T-cell (primary cell): Measurements from ENCODE around the gene MARS1. TPM values are rescaled to one million over a fixed set of nuclear protein-coding genes. Genes with fewer than 3 reads are reported as not detected.
A peak's percentile ranks its signal among the peaks of the same experiment; 100 is the strongest.

Source experiments
- ATAC-seq, 4 experiments: fragments of 200-7000 bp in 3 of 4; fragments of 150-1000 bp in 1 of 4; cut with Tn5 transposase; replicated peaks in 1 of 4; 1 replicate in 3 of 4; 2 replicates in 1 of 4; pipeline ENCODE4 v1.10.0; 2021; ENCODE audit warnings: moderate library complexity in 3 of 4, mild to moderate bottlenecking in 2 of 4, moderate number of reproducible peaks in 1 of 4
- CTCF ChIA-PET, 2 donors: fragments of 300-600 bp; sonication (Branson Sonifier 250); formaldehyde crosslinking; loops; one replicate each; lab custom pipeline; 2022; ENCODE audit warnings: antibody characterized with exemption in 2 of 2; lab: Charles Lee
- POLR2A ChIA-PET, 2 donors: fragments of 300-600 bp; sonication (Branson Sonifier 250); formaldehyde crosslinking; loops; one replicate each; lab custom pipeline; 2022; ENCODE audit warnings: antibody characterized with exemption in 2 of 2; lab: Charles Lee
- DNase-seq, 35 experiments: peaks; one replicate each; pipeline versions ENCODE4 v3.0.0 to v3.0.0-alpha.2; 2013 to 2023
- H3K27ac ChIP-seq: one replicate; pipeline ENCODE4 v1.5.1; 2013; ENCODE audit warnings: low read length
- H3K27me3 ChIP-seq, 2 experiments: replicated peaks in 1 of 2; 1 replicate in 1 of 2; 2 replicates in 1 of 2; pipeline versions ENCODE4 v1.6.1 to v1.7.0; 2013; ENCODE audit warnings: low read length in 1 of 2, mixed read lengths in 1 of 2; ENCODE audit not compliant: control insufficient read depth in 2 of 2, insufficient read depth in 2 of 2; ENCODE audit errors: extremely low read depth in 1 of 2
- H3K36me3 ChIP-seq, 2 donors: 1 replicate in 1 of 2; 2 replicates in 1 of 2; pipeline versions ENCODE4 v1.6.1 to v1.7.0; 2013; ENCODE audit warnings: low read length in 1 of 2; ENCODE audit not compliant: control insufficient read depth in 2 of 2, insufficient read depth in 1 of 2; ENCODE audit errors: extremely low read depth in 1 of 2
- H3K4me1 ChIP-seq, 2 experiments: 1 replicate in 1 of 2; 2 replicates in 1 of 2; pipeline versions ENCODE4 v1.6.1 to v1.7.0; 2013; ENCODE audit warnings: low read length in 2 of 2, mixed read lengths in 1 of 2; ENCODE audit not compliant: insufficient read depth in 2 of 2, control insufficient read depth in 1 of 2; ENCODE audit errors: extremely low read depth in 1 of 2
- H3K4me3 ChIP-seq, 2 donors: 1 replicate in 1 of 2; 2 replicates in 1 of 2; pipeline versions ENCODE4 v1.5.1 to v1.7.0; 2013; ENCODE audit warnings: mild to moderate bottlenecking in 2 of 2, low read length in 1 of 2, moderate library complexity in 1 of 2; ENCODE audit not compliant: control insufficient read depth in 1 of 2; ENCODE audit errors: extremely low read depth in 1 of 2
- H3K9me3 ChIP-seq: 2 replicates; pipeline ENCODE4 v1.7.0; 2013
- H3K27ac Mint-ChIP-seq, 2 donors: one replicate each; pipeline ENCODE4 v1.8.0; 2020 to 2021; ENCODE audit warnings: mild to moderate bottlenecking in 2 of 2, mixed read lengths in 2 of 2
- H3K27me3 Mint-ChIP-seq, 2 donors: one replicate each; pipeline ENCODE4 v1.8.0; 2021 to 2022; ENCODE audit warnings: mixed read lengths in 2 of 2
- H3K36me3 Mint-ChIP-seq: one replicate; pipeline ENCODE4 v1.8.0; 2021; ENCODE audit warnings: mixed read lengths
- H3K4me1 Mint-ChIP-seq, 3 donors: one replicate each; pipeline ENCODE4 v1.8.0; 2020 to 2022; ENCODE audit warnings: mixed read lengths in 3 of 3, mild to moderate bottlenecking in 1 of 3
- H3K4me3 Mint-ChIP-seq, 3 donors: one replicate each; pipeline ENCODE4 v1.8.0; 2020 to 2022; ENCODE audit warnings: mild to moderate bottlenecking in 3 of 3, mixed read lengths in 3 of 3, moderate library complexity in 3 of 3
- H3K9me3 Mint-ChIP-seq, 3 donors: one replicate each; pipeline ENCODE4 v1.8.0; 2020 to 2022; ENCODE audit warnings: mixed read lengths in 3 of 3
- WGBS: methylation state at CpG from one replicate; pipeline ENCODE4 v1.1.5; 2013; ENCODE audit warnings: missing lambda C conversion rate; ENCODE audit not compliant: insufficient coverage; 5-methylcytosine and 5-hydroxymethylcytosine counted together
- total RNA-seq, 35 experiments: library from RNA in 6 of 35; stranded (reverse) in 6 of 35; fragments of 120-200 nt in 1 of 35; gene quantifications; one replicate each; pipeline versions ENCODE4 v1.2.1 to v1.2.4 and lab custom pipeline; 2013 to 2026

Gene MARS1
- total RNA-seq, 5 donors from 2014 or later (not counting 1 experiment from before 2014, with no cell fraction given) = 167 to 350 (median 320) TPM

GRCh38 chr12:57519796-57520052 is 31.9 kb downstream of the MARS1 start:
- Histone ChIP-seq H3K4me3 (peak overlapping the region; percentile 95 to 98), H3K27me3 (no peaks in the 10 kb centered on the region), H3K9me3 (no peaks in the 10 kb centered on the region), H3K36me3 (peaks cover 0 to 41% of the 10 kb centered on the region in 2 donors), H3K4me1 (peaks cover 25 to 56% of the 10 kb centered on the region in 2 experiments), H3K27ac (peak overlapping the region; percentile 94)
- Mint-ChIP-seq H3K4me1 (peaks cover 53 to 61% (median 56%) of the 10 kb centered on the region in 3 donors), H3K27ac (peak overlapping the region; percentile 99 to 100), H3K4me3 (peak overlapping the region; percentile 94 to 98 (median 94)), H3K27me3 (no peaks in the 10 kb centered on the region), H3K9me3 (no peaks in the 10 kb centered on the region), H3K36me3 (peaks cover 35% of the 10 kb centered on the region)
- ChIA-PET CTCF (interaction anchor here in 1 of 2 donors (0.6 to 1.6 kb wide), 2 partner anchors 43 kb away, joined by 3 to 4 read pairs; no protein-coding TSS in a partner anchor), POLR2A (interaction anchor here in 1 of 2 donors (0.5 to 2.1 kb wide), 5 partner anchors 7 to 43 kb away, joined by 3 to 10 read pairs (median 4); partner anchors contain the start of gene ARHGAP9)
- 3% methylated on average over 5 of the region's 8 CpGs for WGBS
- ATAC-seq (no peak), DNase-seq (peak in 11 of 35 experiments; percentile 9 to 28 (median 19))

GRCh38 chr12:57520053-57520818 is 32.4 kb downstream of the MARS1 start, which contains the start of gene DDIT3:
DDIT3 (minus strand) TSS chr12:57520514; CDS start chr12:57517406, 3,108 bp downstream.
- Histone ChIP-seq H3K4me3 (peak within 1 kb of the TSS; percentile 95 to 98), H3K4me1 (peaks cover 25 to 59% of the 10 kb centered on the region in 2 experiments), H3K27ac (peak within 1 kb of the TSS; percentile 100), H3K9me3 (no peaks in the 10 kb centered on the region), H3K36me3 (peaks cover 0 to 41% of the 10 kb centered on the region in 2 donors), H3K27me3 (no peaks in the 10 kb centered on the region)
- peak; percentile 77 to 82 (median 78) for ATAC-seq
- H3K27ac Mint-ChIP-seq = peak within 1 kb of the TSS; percentile 99 to 100
- H3K9me3 Mint-ChIP-seq = no peaks in the 10 kb centered on the region
- peaks cover 57 to 64% (median 60%) of the 10 kb centered on the region in 3 donors for H3K4me1 Mint-ChIP-seq
- H3K4me3 Mint-ChIP-seq = peak within 1 kb of the TSS; percentile 94 to 98 (median 94)
- ChIA-PET POLR2A (interaction anchor here in 1 of 2 donors (0.5 to 2.1 kb wide), 5 partner anchors 8 to 43 kb away, joined by 3 to 10 read pairs (median 4); partner anchors contain the start of gene ARHGAP9), CTCF (interaction anchor here in 1 of 2 donors (1.2 to 1.6 kb wide), 2 partner anchors 40 to 43 kb away, joined by 3 to 4 read pairs; partner anchors contain the start of gene ARHGAP9)
- no peaks in the 10 kb centered on the region for H3K27me3 Mint-ChIP-seq
- peak; percentile 98 to 100 (median 99) for DNase-seq
- under 1% methylated on average over 19 of the region's 52 CpGs for WGBS
- peaks cover 33% of the 10 kb centered on the region for H3K36me3 Mint-ChIP-seq

- Histone ChIP-seq H3K36me3 (peaks cover 0 to 39% of the 10 kb centered on the region in 2 donors), H3K9me3 (no peaks in the 10 kb centered on the region), H3K4me3 (peak overlapping the region; percentile 62 to 84), H3K4me1 (peaks cover 25 to 70% of the 10 kb centered on the region in 2 experiments), H3K27me3 (no peaks in the 10 kb centered on the region), H3K27ac (peak overlapping the region; percentile 100)
- ChIA-PET POLR2A (interaction anchor here in 1 of 2 donors (1.6 kb wide), 1 partner anchor 42 kb away, joined by 10 read pairs; the partner anchor contains the start of gene ARHGAP9), CTCF (interaction anchor here (0.7 to 1.6 kb wide), 2 partner anchors 45 to 66 kb away, joined by 4 read pairs; no protein-coding TSS in a partner anchor)
- WGBS = 78% methylated on average over 8 of the region's 17 CpGs
- Mint-ChIP-seq H3K27ac (peak overlapping the region; percentile 99 to 100), H3K4me1 (peaks cover 57 to 64% (median 60%) of the 10 kb centered on the region in 3 donors), H3K27me3 (no peaks in the 10 kb centered on the region), H3K4me3 (peak overlapping the region; percentile 91 to 98 (median 94)), H3K36me3 (peaks cover 22% of the 10 kb centered on the region), H3K9me3 (no peaks in the 10 kb centered on the region)
- DNase-seq (peak in 12 of 35 experiments; percentile 5 to 35 (median 16)), ATAC-seq (no peak)
Measured at GRCh38 chr12:57521525-57522010, 33.7 kb downstream of the MARS1 start.

GRCh38 chr12:57522011-57522886 is 34.4 kb downstream of the MARS1 start, which contains the start of gene MBD6:
MBD6 (plus strand) TSS chr12:57522824; CDS start chr12:57524304, 1,480 bp downstream.
- Histone ChIP-seq H3K36me3 (peaks cover 0 to 38% of the 10 kb centered on the region in 2 donors), H3K4me1 (peaks cover 25 to 70% of the 10 kb centered on the region in 2 experiments), H3K4me3 (peak within 1 kb of the TSS; percentile 79 to 84), H3K9me3 (no peaks in the 10 kb centered on the region), H3K27ac (peak within 1 kb of the TSS; percentile 100), H3K27me3 (no peaks in the 10 kb centered on the region)
- Mint-ChIP-seq H3K4me3 (peak within 1 kb of the TSS; percentile 91 to 98 (median 94)), H3K9me3 (no peaks in the 10 kb centered on the region), H3K27me3 (no peaks in the 10 kb centered on the region), H3K36me3 (peaks cover 18% of the 10 kb centered on the region), H3K4me1 (peaks cover 57 to 64% (median 58%) of the 10 kb centered on the region in 3 donors), H3K27ac (peak within 1 kb of the TSS; percentile 99 to 100)
- ATAC-seq (peak; percentile 34 to 56 (median 41)), DNase-seq (peak; percentile 77 to 95 (median 87))
- ChIA-PET POLR2A (no interaction called here), CTCF (no interaction called here)
- WGBS = under 1% methylated on average over 51 of the region's 57 CpGs

- CTCF ChIA-PET = interaction anchor here in 1 of 2 donors (0.6 to 0.8 kb wide), 3 partner anchors 64 to 1301 kb away, joined by 3 to 5 read pairs (median 3); partner anchors contain the start of gene GLI1
- POLR2A ChIA-PET = interaction anchor here (0.6 kb wide), 2 partner anchors 19 to 91 kb away, joined by 3 to 9 read pairs; no protein-coding TSS in a partner anchor
- Mint-ChIP-seq H3K4me1 (peaks cover 48 to 57% (median 53%) of the 10 kb centered on the region in 3 donors), H3K36me3 (peaks cover 13% of the 10 kb centered on the region), H3K27me3 (no peaks in the 10 kb centered on the region), H3K4me3 (peak overlapping the region; percentile 85 to 94 (median 92)), H3K27ac (peak overlapping the region; percentile 74 to 80), H3K9me3 (no peaks in the 10 kb centered on the region)
- peaks cover 25 to 70% of the 10 kb centered on the region in 2 experiments for H3K4me1 ChIP-seq
- H3K27ac ChIP-seq = peak overlapping the region; percentile 66
- peak overlapping the region; percentile 79 to 84 for H3K4me3 ChIP-seq
- no peak for ATAC-seq
- peak in 24 of 35 experiments; percentile 16 to 62 (median 36) for DNase-seq
- H3K9me3 ChIP-seq = no peaks in the 10 kb centered on the region
- H3K36me3 ChIP-seq = peaks cover 0 to 41% of the 10 kb centered on the region in 2 donors
- WGBS = 0% methylated on average over 5 of the region's 38 CpGs
- H3K27me3 ChIP-seq = no peaks in the 10 kb centered on the region
Measured at GRCh38 chr12:57522887-57523705, 35.2 kb downstream of the MARS1 start.
